Ectodermal cell (in vitro differentiated cells): ENCODE measurements around the gene BRAF.
"Not testable (repeated sequence)": the region's sequence is repeated elsewhere in the genome, so short reads cannot be mapped to it uniquely, and the experiment has no call there.

Experiments
- H3K27ac ChIP-seq: 2 replicates; pipeline ENCODE4 v1.7.0; 2013; ENCODE audit warnings: mild to moderate bottlenecking, low read depth, low read length; ENCODE audit not compliant: insufficient read depth, poor library complexity, severe bottlenecking
- H3K27me3 ChIP-seq: 2 replicates; pipeline ENCODE4 v1.7.0; 2013; ENCODE audit warnings: mild to moderate bottlenecking, low read length; ENCODE audit not compliant: insufficient read depth, control insufficient read depth, poor library complexity, severe bottlenecking
- H3K36me3 ChIP-seq: one replicate; pipeline ENCODE4 v1.7.0; 2013; ENCODE audit warnings: low read length; ENCODE audit not compliant: control insufficient read depth, insufficient read depth
- H3K4me1 ChIP-seq: one replicate; pipeline ENCODE4 v1.7.0; 2013; ENCODE audit warnings: low read length; ENCODE audit not compliant: control insufficient read depth, insufficient read depth
- H3K4me3 ChIP-seq: 2 replicates; pipeline ENCODE4 v1.7.0; 2013; ENCODE audit warnings: low read depth, low read length, control low read depth; ENCODE audit not compliant: insufficient read depth
- H3K9me3 ChIP-seq: 2 replicates; pipeline ENCODE4 v1.7.0; 2013; ENCODE audit warnings: mild to moderate bottlenecking, low read length, moderate library complexity; ENCODE audit not compliant: control insufficient read depth
- WGBS, 2 experiments: methylation state at CpG; one replicate each; pipeline ENCODE4 v1.1.7; 2013; ENCODE audit warnings: missing lambda C conversion rate in 2 of 2; 5-methylcytosine and 5-hydroxymethylcytosine counted together

BRAF gene

DNA sequence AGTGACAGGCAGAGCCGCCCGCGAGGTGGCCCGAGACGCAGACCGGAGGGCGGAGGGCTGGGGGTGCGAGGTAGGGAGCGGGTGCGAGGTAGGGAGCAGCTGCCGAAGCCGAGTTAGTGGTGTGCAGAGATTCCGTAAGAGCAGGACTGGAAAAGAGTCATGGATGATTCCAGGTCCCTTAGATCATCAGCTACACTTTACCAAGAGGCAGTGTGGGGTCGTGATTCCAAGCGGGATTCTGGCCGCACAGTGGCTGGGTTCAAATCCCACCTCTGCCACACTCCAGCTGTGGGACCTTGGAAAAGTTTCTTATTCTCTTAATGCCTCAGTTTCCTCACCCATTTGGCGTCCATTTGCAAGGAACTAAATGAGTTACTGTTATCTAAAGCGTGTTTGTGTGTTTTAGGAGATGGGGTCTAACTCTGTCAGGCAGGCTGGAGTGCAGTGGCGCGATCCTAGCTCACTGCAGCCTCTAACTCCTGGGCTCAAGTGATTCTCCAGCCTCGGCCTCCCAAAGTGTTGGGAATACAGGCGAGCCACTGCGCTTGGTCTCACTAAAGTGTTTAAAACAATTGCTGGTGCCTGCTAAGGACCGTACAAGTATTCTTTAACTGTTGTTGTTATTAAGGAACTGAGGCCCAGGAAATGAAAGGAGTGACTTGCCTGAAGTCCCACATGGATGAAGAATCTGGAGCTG is 227.1 kb downstream of the BRAF start:
- 32 to 33% methylated on average over 24 of the region's 24 CpGs for WGBS, 2 experiments
- H3K4me3 ChIP-seq: peak overlapping the region; percentile 84
- H3K36me3 ChIP-seq: no peaks in the 10 kb centered on the region
- H3K4me1 ChIP-seq: peaks cover 15% of the 10 kb centered on the region
- no peaks in the 10 kb centered on the region for H3K9me3 ChIP-seq
- no peaks in the 10 kb centered on the region for H3K27me3 ChIP-seq
- peak overlapping the region; percentile 1 for H3K27ac ChIP-seq

DNA sequence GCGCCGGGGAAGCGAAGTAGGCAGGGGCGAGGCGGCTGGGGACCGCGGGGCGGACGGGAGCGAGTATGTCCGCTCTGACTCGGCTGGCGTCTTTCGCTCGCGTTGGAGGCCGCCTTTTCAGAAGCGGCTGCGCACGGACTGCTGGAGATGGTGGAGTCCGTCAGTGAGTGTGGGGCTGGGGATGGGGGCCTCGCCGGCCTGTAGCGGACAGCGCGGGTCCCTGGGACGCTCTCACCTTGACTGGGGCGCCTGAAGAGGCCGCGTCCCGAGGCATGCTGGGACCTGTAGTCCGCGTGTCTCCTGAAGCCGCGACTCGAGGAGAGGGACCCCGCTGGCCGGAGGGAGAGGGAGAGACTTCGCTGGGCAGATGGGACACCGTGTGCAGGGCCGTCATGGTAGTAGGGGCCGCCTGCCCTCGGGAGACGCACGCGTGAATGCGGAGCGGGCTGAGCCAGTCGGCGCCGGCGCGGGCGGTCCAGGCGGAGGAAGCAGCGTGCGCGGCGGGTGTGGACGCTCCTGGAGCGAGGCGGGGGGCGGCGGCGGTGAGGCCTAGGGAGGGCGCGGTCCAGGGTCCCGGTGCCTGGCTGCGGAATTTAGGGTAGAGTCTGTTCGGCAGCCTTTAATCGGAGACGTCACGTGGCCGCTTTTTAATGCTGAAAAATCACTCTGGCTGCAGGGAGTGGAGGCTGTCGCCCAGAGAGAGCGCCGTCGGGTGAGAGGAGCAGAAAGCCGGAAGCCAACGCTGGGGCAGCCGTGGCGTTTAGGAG is 227.9 kb downstream of the BRAF start, which contains the start of gene NDUFB2:
TSS of gene NDUFB2 (plus strand) at position 29 of the 767 bp plus-strand sequence. CDS start at position 66, 37 bp downstream.
- 0 to 1% methylated on average over 82 of the region's 82 CpGs for WGBS, 2 experiments

DNA sequence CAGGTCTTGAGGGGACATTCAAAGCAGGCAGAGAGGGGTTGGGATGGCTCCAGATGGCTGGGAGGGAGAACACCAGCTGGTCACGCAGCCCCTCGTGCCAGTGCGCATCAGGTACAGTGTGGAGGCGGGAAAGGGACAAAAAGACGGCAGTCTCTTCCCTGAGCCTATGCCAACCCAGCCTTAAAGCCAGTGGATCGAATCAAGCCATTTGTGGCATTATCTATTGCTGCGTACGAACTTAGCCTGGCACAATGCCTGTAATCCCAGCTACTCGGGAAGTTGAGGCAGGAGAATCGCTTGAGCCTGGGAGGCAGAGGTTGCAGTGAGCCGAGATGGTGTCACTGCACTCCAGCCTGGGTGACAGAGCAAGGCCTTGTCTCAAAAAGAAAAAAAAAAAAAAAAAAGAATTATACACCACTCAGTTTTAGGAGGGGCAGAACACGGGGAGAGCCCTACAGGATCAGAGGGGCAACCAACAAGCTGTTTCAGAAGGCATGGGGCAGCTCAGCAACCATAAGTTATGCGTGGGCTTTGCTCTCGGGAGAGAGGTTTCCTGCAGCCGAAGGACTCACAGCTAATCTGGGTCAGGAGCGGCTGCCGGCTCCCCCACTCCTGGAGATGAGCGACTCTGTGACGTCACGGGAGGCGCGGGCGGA is 228.6 kb downstream of the BRAF start:
- Histone ChIP-seq H3K27me3 (no peaks in the 10 kb centered on the region), H3K27ac (peak overlapping the region; percentile 75), H3K9me3 (no peaks in the 10 kb centered on the region), H3K36me3 (no peaks in the 10 kb centered on the region), H3K4me1 (peaks cover 15% of the 10 kb centered on the region), H3K4me3 (peak overlapping the region; percentile 84)
- 39 to 40% methylated on average over 23 of the region's 23 CpGs for WGBS, 2 experiments

More for the DNA sequence above, 227.9 kb downstream of the BRAF start, which contains the start of gene NDUFB2:
- Histone ChIP-seq H3K4me1 (peaks cover 15% of the 10 kb centered on the region), H3K36me3 (no peaks in the 10 kb centered on the region), H3K27ac (peak within 1 kb of the TSS; percentile 75), H3K27me3 (no peaks in the 10 kb centered on the region), H3K9me3 (no peaks in the 10 kb centered on the region), H3K4me3 (peak within 1 kb of the TSS; percentile 84)

DNA sequence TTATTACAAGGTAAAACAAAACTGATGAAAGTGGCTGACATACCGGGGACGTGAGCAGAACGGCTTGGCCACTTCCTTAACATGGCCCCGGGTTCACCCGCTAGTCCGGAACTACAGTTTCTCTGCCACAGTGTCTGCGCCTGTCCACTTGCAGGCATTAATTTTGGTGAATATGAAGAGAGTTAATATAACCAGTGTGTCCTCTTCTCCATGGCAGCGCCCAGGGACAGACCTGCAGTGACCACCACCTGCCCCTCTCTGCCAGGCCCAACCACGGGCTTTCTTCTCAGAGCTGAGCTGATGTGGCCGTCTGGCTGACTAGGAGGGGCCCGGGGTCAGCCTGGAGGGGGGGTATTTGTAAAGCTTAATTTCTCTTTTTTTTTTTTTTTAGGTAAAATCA is 229.3 kb downstream of the BRAF start:
- Histone ChIP-seq H3K36me3 (no peaks in the 10 kb centered on the region), H3K9me3 (no peaks in the 10 kb centered on the region), H3K27ac (no peak overlapping the region), H3K4me3 (no peak overlapping the region), H3K4me1 (peaks cover 15% of the 10 kb centered on the region), H3K27me3 (no peaks in the 10 kb centered on the region)
- 94 to 97% methylated on average over 9 to 11 of the region's 11 CpGs for WGBS, 2 experiments

DNA sequence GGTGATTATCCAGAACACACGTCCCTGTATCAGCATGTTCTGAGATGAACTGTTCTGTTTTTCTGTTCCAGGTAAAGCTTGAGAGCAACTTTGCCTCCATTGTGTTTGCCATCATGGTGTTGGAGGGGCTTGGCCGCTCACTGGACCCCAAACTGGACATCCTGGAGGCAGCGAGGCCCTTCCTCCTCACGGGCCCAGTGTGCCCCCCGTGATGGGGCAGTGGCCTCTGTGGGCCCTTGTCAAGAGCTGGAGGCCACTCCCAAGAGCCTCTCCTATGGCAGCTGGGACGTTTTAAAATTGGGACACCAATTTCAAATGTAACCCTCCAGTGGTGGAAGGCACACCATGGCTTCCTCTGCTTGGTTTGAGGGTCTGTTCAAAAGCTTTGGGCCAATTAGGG is 230.1 kb downstream of the BRAF start:
- no peaks in the 10 kb centered on the region for H3K9me3 ChIP-seq
- WGBS, 2 experiments: 91 to 92% methylated on average over 6 of the region's 6 CpGs

DNA sequence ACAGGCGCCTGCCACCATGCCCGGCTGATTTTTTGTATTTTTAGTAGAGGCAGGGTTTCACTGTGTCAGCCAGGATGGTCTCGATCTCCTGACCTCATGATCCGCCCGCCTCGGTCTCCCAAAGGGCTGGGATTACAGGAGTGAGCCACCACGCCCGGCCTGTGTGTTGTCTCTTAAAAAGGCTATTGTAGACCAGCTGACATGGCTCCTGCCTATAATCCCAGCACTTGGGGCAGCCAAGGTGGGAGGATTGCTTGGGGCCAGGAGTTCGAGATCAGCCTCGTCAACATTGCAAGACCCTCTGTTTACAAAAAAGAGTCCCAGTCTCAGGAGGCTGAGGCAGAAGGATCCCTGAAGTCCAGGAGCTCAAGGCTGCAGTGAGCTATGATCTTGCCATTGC is 230.9 kb downstream of the BRAF start:
- not testable (repeated sequence) for H3K27me3 ChIP-seq, H3K9me3 ChIP-seq, H3K27ac ChIP-seq, H3K36me3 ChIP-seq, H3K4me3 ChIP-seq
- WGBS, 2 experiments: 94% methylated on average over 10 of the region's 10 CpGs
- H3K4me1 ChIP-seq: peaks cover 15% of the 10 kb centered on the region

More for the DNA sequence above, 230.1 kb downstream of the BRAF start:
- no peak overlapping the region for H3K4me3 ChIP-seq
- H3K27ac ChIP-seq: no peak overlapping the region
- no peaks in the 10 kb centered on the region for H3K36me3 ChIP-seq
- H3K27me3 ChIP-seq: no peaks in the 10 kb centered on the region
- peaks cover 15% of the 10 kb centered on the region for H3K4me1 ChIP-seq

DNA sequence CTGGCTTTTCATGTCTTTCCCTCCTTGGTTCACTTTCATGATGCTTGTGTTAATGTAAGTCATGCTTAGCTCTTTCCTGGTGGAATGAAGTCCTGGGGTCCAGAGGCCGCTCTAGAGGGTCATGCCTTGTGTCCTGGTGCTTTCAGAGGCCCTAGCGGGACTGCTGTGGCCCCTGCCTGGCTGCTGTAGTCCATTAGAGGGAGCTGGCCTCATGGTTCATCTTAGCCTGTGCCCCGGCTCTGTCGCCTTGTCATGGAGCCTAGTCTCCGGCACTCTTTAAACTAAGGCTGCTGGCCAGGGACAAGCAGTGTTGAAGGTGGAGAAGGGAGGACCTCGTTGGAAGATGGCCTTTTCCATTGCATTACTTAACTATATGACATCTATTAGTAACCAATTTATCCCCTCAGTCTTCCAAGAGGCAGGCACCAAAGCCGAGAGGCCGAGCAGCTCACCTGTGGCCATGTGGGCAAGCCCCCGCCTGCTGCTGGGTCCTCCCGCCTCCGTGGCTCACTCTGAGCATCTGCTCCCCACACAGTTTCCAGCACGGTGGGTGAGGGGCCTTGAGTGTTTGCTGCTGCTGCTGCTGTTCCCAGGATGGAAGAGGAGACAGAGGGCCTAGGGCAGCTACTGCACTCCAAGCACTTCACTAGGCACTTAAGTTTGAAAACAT is 233.2 kb downstream of the BRAF start:
- H3K36me3 ChIP-seq: no peaks in the 10 kb centered on the region
- H3K27ac ChIP-seq: no peak overlapping the region
- no peaks in the 10 kb centered on the region for H3K27me3 ChIP-seq
- WGBS, 2 experiments: 93% methylated on average over 11 to 12 of the region's 12 CpGs
- peaks cover 6% of the 10 kb centered on the region for H3K4me1 ChIP-seq
- no peak overlapping the region for H3K4me3 ChIP-seq
- H3K9me3 ChIP-seq: no peaks in the 10 kb centered on the region

DNA sequence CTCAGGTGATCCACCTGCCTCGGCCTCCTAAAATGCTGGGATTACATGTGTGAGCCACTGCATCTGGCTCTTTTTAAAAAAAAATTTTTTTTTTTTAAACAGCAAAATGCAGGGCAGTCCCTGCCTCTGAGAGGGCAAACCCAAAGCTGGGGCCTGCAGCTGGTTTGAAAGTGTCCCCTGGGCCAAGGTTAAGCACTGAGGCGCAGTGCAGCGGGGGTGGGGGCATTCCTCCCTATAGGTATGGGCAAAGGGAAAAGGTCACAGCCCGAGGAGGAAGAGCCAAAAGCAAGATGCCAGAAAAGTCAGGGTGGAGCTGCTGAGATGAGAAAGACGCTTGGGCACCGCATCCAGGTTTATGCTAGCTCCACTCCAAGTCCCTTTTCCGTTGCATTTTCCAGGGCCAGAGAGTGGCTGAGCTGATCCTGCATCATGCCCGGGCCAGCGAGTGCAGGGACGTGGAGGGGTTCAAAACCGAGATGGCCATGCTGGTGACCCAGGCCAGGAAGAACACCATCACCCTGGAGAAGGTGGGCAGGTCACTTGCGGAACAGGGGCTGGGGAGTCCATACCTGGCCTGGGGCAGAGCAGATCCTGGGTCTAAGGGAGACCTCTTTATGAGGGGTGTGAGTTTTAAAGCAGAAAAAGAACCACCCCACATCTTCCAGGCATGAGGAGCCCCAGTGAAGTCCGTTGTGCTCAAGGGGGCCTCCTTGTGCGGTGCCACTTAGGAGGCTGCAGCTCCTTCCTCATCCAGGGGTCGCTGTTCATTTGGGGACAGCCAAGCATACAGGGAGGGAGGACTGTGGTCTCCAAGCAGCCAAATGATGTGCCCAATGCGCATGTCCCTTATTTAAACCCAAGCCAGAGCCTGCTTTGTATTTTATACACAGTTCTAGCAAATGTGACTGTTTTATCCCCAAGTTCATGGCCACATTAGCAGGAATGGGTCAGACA is 235.3 kb downstream of the BRAF start:
- Histone ChIP-seq H3K36me3 (no peaks in the 10 kb centered on the region), H3K4me3 (no peak overlapping the region), H3K4me1 (no peaks in the 10 kb centered on the region), H3K9me3 (no peaks in the 10 kb centered on the region), H3K27me3 (no peaks in the 10 kb centered on the region), H3K27ac (no peak overlapping the region)
- WGBS, 2 experiments: 92 to 93% methylated on average over 16 of the region's 16 CpGs

DNA sequence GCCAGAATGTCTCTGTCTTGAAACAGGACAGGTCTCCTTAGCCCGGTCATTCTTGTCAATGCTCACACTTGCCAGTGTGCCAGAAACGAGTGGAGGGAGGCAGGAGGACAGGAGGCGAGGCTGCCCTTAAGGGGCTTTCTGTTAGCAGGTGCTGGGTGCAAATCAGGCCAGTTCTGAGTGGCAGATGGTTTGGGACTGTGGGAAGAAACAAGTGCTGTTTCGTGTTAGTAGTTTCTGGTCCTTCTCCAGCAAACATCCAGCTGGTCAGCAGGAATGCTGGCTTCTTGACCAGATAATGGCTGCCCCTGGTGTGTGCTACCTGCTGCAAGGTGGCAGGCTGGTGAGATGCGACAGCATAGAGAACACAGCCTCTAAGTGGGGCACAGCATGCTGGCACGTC is 236.4 kb downstream of the BRAF start:
- no peaks in the 10 kb centered on the region for H3K36me3 ChIP-seq
- no peak overlapping the region for H3K27ac ChIP-seq
- H3K4me3 ChIP-seq: no peak overlapping the region
- 93% methylated on average over 6 of the region's 6 CpGs for WGBS, 2 experiments
- no peaks in the 10 kb centered on the region for H3K9me3 ChIP-seq
- H3K27me3 ChIP-seq: no peaks in the 10 kb centered on the region
- H3K4me1 ChIP-seq: peaks cover 9% of the 10 kb centered on the region
